Activated CD8-positive, alpha-beta memory T cell treated with anti-CD3 and anti-CD28 coated beads, Interleukin-2, amount 50 U/mL, for 1 hour (primary cell): Measurements from ENCODE around the gene RIPOR2.
"Not testable (repeated sequence)": the region's sequence is repeated elsewhere in the genome, so short reads cannot be mapped to it uniquely, and the experiment has no call there.

Source experiments
- DNase-seq: peaks from one replicate; pipeline ENCODE4 v3.0.0-alpha.2; 2020; ENCODE audit errors: extremely low read depth

RIPOR2 gene

DNA sequence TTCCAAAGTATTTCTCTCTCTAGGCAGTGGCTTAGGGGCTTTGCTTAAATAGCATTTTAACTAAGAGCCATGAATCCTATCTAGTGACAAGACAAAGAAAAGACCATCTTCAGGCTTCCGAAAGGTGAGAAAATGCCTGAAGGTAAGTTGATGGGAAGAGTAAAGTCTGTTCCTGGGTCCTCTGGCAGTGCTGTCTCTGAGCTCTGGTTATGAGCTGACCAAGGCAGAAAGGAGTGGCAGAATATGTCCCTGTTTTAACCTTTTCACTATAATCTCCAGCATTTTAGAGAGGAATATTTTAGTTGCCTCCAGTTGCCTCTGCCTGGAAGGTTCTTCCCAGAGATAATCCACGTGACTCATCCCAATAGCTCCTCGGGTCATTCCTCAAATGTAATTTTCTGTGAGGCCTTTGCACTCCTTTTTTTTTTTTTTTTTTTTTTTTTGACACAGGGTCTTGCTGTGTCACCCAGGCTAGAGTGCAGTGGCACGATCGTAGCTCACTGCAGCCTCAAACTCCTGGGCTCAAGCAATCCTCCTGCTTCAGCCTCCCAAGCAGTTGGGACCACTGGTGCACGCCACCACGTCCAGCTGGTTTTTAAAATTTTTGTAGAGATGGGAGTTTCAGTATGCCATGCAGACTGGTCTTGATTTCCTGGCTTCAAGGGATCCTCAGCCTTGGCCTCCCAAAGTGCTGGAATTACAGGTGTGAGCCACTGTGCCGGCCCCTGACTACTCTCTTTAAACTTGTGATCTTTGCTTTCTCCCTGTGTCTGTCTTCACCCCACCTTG, 133.3 kb downstream of the RIPOR2 start:
- DNase-seq = no peak

- no peak for DNase-seq
These were observed 136.2 kb downstream of the RIPOR2 start for GRCh38 chr6:24799541-24799915.

GRCh38 chr6:24798740-24799540, 136.8 kb downstream of the RIPOR2 start, which contains the start of gene ARMH2:
ARMH2 (minus strand) TSS chr6:24798917; CDS start chr6:24798857, 60 bp downstream.
- DNase-seq = no peak

- DNase-seq = no peak
These were observed 138.1 kb downstream of the RIPOR2 start for GRCh38 chr6:24797596-24798216.

- DNase-seq = no peak
These were observed 139.0 kb downstream of the RIPOR2 start for GRCh38 chr6:24796616-24797290.

DNA sequence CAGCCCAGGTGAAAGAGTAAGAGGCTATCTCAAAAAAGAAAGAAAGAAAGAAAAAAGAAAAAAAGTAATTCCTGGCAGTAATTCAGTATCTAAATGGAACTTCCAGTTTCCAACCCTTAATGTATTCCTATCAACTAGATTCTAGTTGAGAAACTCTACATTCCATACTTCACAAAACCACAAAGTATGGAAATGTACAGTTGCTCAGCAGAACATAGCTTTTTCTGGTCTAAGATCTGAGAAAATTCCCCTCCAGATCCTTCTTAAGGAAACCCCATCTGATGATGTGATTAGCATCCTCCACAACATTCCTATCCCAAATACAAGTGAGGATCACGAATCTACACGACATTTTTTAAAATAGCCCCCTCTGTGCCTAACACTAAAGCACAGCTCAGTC, 140.7 kb downstream of the RIPOR2 start:
- DNase-seq = no peak

GRCh38 chr6:24788031-24788665, 147.6 kb downstream of the RIPOR2 start:
- no peak for DNase-seq

DNA sequence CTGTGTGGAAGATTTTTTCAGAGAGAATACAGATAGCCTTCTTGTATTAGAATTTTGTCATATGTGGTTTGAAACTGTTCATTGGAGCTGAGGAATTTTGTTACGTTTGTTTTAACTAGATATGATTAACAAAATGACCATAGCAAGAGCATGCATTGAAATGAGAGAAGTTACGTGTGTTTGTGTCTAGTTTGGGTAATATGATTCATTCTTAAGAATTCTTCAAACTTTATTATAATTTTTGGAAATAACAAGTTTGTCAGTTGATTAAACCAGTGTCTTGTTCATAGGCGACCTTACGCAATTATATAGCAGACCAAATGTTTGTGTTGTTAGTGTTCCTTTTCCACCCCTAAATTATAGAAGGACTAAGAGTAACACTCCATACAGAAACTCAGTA, 155.6 kb downstream of the RIPOR2 start:
- no peak for DNase-seq

- no peak for DNase-seq
These were observed 156.2 kb downstream of the RIPOR2 start for GRCh38 chr6:24779416-24780016.

DNA sequence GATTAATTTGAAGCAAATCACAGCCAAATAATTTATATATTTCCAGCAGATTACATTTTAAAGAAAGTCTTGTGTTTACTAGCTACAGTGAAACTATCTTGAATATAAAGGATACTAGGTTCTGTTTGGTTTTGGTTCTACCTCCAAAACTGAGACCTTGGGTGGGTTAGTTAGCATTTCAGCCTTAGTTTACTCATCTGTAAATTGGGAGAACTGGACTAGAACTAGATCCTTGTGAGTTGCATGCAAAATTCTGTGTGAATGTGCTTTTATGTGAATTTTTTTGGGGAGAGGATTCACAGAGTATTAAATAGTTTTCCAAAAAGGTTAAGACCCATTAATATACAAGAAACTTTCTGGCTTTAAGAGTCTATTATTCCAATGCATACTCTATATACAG, 156.9 kb downstream of the RIPOR2 start:
- DNase-seq = no peak

- DNase-seq = no peak
These were observed 157.6 kb downstream of the RIPOR2 start for GRCh38 chr6:24778121-24778520.

- DNase-seq = no peak
These were observed 158.5 kb downstream of the RIPOR2 start for GRCh38 chr6:24777227-24777626.

- DNase-seq = no peak
These were observed 160.2 kb downstream of the RIPOR2 start for GRCh38 chr6:24775520-24776058.

- peak; percentile 92 for DNase-seq
These were observed 160.9 kb downstream of the RIPOR2 start, which contains the start of gene GMNN for GRCh38 chr6:24774696-24775519. GMNN (plus strand) TSS chr6:24774937; CDS start chr6:24777247, 2,310 bp downstream.

DNA sequence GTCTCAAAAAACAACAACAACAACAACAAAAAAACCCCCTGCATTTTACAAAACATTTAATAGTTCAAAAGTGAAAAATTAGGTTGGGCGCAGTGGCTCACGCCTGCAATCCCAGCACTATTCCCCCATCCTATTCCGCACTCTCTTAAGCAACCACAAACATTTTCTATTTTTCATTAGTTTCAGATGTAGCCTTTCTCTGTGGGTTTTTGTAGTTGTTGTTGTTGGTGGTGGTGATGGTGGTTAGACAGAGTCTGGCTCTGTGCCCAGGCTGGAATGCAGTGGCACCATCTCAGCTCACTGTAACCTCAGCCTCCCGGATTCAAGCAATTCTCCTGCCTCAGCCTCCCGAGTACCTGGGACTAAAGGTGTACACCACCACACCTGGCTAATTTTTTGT, 167.4 kb downstream of the RIPOR2 start:
- no peak for DNase-seq

DNA sequence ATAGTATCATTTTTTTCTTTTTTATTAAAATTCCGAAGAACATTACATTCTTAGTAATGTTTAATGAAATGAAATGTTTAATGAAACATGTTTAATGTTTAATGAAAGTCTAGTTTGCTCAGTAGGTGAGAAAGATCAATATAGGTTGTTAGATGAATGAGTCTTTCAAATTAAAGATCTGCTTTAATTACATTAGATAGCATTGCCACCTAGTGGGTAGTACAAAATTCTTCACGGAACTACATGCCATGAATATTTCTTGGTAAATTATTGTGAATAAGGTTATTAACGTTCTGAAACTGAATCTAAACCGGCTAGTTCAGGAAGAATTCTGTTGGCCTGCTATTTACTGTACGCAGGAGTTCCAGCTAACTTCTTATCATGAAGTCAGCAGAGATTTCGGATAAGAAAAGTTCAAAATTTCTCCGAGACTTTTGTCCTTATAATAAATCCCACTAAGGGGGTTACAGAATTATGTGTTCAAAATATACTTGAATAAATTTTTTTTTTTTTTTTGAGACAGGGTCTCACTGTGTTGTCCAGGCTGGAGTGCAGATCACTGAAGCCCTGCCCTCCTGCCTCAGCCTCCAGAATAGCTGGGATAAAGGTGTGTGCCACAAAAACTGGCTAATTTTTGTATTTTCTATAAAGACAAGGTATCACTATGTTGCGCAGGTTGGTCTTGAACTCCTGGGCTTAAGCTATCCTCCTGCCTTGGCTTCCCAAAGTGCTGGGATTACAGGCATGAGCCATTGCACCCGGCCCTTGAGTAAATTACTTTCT, 168.9 kb downstream of the RIPOR2 start:
- DNase-seq = no peak

- not testable (repeated sequence) for DNase-seq
These were observed 169.8 kb downstream of the RIPOR2 start for GRCh38 chr6:24765968-24766367.

DNA sequence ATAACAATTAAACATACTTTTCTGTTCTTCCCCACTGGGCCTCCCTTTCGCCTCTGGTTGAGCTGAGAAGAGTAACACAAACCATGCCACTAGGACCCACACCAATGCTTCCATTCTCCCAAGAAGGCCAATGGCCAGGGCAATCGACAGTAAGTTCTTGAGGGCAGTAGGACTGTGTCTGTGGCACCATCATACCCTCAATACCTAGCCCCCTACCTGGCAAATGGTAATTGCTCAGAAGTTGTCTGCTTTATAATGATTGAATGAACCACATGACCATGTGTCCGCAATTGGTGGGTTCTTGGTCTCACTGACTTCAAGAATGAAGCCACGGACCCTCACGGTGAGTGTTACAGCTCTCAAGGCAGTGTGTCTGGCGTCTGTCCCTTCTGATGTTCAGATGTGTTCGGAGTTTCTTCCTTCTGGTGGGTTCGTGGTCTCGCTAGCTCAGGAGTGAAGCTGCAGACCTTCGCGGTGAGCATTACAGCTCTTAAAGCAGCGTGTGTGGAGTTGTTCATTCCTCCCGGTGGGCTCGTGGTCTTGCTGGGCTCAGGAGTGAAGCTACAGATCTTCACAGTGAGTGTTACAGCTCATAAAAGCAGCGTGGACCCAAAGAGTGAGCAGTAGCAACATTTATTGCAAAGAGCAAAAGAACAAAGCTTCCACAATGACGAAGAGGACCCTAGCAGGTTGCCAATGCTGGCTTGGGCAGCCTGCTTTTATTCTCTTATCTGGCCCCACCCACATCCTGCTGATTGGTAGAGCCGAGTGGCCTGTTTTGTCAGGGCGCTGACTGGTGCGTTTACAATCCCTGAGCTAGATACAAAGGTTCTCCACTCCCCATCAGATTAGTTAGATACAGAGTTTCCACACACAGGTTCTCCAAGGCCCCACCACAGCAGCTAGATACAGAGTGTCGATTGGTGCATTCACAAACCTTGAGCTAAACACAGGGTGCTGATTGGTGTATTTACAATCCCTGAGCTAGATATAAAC, 170.6 kb downstream of the RIPOR2 start:
- not testable (repeated sequence) for DNase-seq
